Calu3 (cell line): Measurements from ENCODE around the gene CHN1. TPM values are rescaled to one million over a fixed set of nuclear protein-coding genes. Genes with fewer than 3 reads are reported as not detected.

Experiments
- BruUV-seq: library from RNA; stranded (reverse); fragments of 400-500 nt; replicated peaks from 2 replicates; lab custom pipeline; 2021; lab: Mats Ljungman, UMichigan
- CTCF ChIA-PET: fragments of 300-600 bp; sonication (Branson Sonifier 250); formaldehyde crosslinking; loops from one replicate; lab custom pipeline; 2022; ENCODE audit warnings: antibody characterized with exemption; lab: Charles Lee
- DNase-seq: peaks from one replicate; pipeline ENCODE4 v3.0.0; 2022
- H3K27ac Mint-ChIP-seq: one replicate; pipeline ENCODE4 v1.8.0; 2022; ENCODE audit warnings: mixed read lengths; ENCODE audit not compliant: unreplicated experiment
- H3K27me3 Mint-ChIP-seq: one replicate; pipeline ENCODE4 v1.8.0; 2022; ENCODE audit warnings: mixed read lengths; ENCODE audit not compliant: unreplicated experiment
- H3K36me3 Mint-ChIP-seq: one replicate; pipeline ENCODE4 v1.8.0; 2022; ENCODE audit warnings: mild to moderate bottlenecking, moderate library complexity, mixed read lengths; ENCODE audit not compliant: insufficient read depth, unreplicated experiment
- H3K4me1 Mint-ChIP-seq: one replicate; pipeline ENCODE4 v1.8.0; 2022; ENCODE audit warnings: mild to moderate bottlenecking, low read depth, mixed read lengths; ENCODE audit not compliant: unreplicated experiment
- H3K4me3 Mint-ChIP-seq: one replicate; pipeline ENCODE4 v1.8.0; 2022; ENCODE audit warnings: mild to moderate bottlenecking, low read depth, moderate library complexity, mixed read lengths; ENCODE audit not compliant: unreplicated experiment
- H3K9me3 Mint-ChIP-seq: one replicate; pipeline ENCODE4 v1.8.0; 2022; ENCODE audit warnings: low read depth, mixed read lengths; ENCODE audit not compliant: unreplicated experiment
- intact Hi-C: fragments of 100-400 bp; cut with micrococcal nuclease; formaldehyde crosslinking; loops from one replicate; pipeline ENCODE4 v1.10.0; 2022; ENCODE audit not compliant: unreplicated experiment
- total RNA-seq: library from RNA; stranded (reverse); gene quantifications from 2 replicates; pipeline ENCODE4 v1.2.3, GENCODE V29; 2022
- TF ChIP-seq, protein P1 (sequence below): fragments of 200-600 bp; IDR thresholded peaks from one replicate; pipeline ENCODE4 v1.8.0; 2022; ENCODE audit warnings: antibody characterized with exemption; ENCODE audit not compliant: unreplicated experiment

CHN1 gene
- total RNA-seq, 1 experiment from 2014 or later = 2.4 TPM

DNA sequence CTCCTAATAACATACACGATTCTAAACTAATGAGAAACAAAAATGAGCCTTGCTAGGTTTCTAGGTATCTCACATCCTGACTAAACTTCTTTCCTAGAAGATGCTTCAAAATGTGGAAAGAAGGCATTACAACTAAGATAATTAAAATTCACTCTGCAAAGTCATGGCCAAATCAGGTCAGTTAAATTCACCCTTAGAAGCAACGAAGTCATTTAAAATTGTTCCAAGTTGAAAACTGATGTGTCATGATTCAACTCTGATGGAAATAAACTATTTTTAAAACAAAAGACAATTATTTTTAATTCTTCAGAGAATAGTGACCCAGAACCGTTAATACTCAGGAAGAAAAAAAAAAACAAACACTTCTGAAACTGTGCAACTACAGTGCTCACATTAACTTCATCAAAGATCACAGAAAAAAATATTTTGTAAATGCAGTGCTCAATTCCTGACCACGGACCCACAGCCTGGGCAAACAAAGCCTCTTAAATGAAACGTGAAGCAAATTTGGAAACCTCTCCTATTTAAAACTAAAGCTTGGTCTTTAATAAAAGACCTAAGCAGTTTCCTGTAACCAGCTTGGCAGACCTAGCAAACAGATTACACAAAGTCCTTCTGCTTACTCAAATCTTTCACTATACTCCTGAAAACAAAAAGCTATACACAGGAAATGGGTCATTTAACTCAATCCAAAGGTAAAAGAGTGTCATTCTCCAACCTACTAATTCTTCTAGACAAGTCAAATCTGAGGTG lies 39.0 kb downstream of the CHN1 start:
- Mint-ChIP-seq H3K4me1 (no peaks in the 10 kb centered on the region), H3K27me3 (no peaks in the 10 kb centered on the region), H3K9me3 (no peaks in the 10 kb centered on the region), H3K36me3 (no peaks in the 10 kb centered on the region), H3K4me3 (no peak overlapping the region), H3K27ac (no peak overlapping the region)
- DNase-seq = no peak
- CTCF ChIA-PET = no interaction called here
- no TSS peak for BruUV-seq
- TF ChIP-seq, protein P1, sequence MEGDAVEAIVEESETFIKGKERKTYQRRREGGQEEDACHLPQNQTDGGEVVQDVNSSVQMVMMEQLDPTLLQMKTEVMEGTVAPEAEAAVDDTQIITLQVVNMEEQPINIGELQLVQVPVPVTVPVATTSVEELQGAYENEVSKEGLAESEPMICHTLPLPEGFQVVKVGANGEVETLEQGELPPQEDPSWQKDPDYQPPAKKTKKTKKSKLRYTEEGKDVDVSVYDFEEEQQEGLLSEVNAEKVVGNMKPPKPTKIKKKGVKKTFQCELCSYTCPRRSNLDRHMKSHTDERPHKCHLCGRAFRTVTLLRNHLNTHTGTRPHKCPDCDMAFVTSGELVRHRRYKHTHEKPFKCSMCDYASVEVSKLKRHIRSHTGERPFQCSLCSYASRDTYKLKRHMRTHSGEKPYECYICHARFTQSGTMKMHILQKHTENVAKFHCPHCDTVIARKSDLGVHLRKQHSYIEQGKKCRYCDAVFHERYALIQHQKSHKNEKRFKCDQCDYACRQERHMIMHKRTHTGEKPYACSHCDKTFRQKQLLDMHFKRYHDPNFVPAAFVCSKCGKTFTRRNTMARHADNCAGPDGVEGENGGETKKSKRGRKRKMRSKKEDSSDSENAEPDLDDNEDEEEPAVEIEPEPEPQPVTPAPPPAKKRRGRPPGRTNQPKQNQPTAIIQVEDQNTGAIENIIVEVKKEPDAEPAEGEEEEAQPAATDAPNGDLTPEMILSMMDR = no peak
- intact Hi-C loops = no loop called here

DNA sequence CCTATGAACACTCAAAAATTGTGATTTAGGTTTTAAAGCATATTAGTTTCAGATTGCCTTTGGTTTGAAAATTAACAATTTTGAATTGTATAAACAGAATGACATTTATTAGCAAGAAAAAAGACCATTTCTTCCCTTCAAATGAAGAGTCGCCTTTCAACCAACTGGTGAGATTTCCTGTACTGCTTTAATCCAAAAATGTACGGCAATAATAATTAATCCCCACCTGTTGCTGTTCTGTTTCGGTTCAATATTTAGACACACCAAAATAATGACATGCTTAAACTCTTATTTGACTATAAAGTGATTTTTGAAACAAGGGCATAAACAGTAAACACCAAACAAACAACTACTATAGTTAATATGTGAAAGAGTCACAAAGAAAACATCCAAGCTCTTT lies 39.6 kb downstream of the CHN1 start:
- no peak overlapping the region for H3K27ac Mint-ChIP-seq
- no peaks in the 10 kb centered on the region for H3K27me3 Mint-ChIP-seq
- no peak overlapping the region for H3K4me3 Mint-ChIP-seq
- DNase-seq = no peak
- no peaks in the 10 kb centered on the region for H3K9me3 Mint-ChIP-seq
- CTCF ChIA-PET = no interaction called here
- no peaks in the 10 kb centered on the region for H3K36me3 Mint-ChIP-seq
- BruUV-seq = no TSS peak
- intact Hi-C loops = no loop called here
- H3K4me1 Mint-ChIP-seq = no peaks in the 10 kb centered on the region
- TF ChIP-seq, protein P1 = no peak

DNA sequence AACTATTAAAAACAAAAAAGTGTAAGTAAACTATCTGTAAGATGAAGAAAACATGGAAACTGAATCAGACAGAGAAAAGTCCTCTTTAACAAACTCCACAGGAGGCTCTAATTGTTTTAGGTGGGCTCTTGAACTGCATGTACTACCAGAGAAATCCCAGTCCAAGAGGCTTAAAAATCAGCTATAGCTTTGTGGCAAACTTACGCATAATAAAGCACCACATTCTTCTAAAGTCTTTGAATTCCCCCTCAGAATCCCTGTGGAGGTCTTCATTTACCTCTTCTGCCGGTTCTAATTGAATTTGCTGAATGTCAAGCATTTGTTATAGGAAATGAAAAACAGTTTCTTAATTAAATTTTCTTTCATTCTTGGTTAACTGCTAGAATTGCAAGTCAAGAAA lies 40.8 kb downstream of the CHN1 start:
- intact Hi-C loops = no loop called here
- Mint-ChIP-seq H3K4me1 (no peaks in the 10 kb centered on the region), H3K27me3 (no peaks in the 10 kb centered on the region), H3K27ac (no peak overlapping the region), H3K36me3 (no peaks in the 10 kb centered on the region), H3K9me3 (no peaks in the 10 kb centered on the region), H3K4me3 (no peak overlapping the region)
- TF ChIP-seq, protein P1 = no peak
- DNase-seq = no peak
- no TSS peak for BruUV-seq
- CTCF ChIA-PET = no interaction called here

DNA sequence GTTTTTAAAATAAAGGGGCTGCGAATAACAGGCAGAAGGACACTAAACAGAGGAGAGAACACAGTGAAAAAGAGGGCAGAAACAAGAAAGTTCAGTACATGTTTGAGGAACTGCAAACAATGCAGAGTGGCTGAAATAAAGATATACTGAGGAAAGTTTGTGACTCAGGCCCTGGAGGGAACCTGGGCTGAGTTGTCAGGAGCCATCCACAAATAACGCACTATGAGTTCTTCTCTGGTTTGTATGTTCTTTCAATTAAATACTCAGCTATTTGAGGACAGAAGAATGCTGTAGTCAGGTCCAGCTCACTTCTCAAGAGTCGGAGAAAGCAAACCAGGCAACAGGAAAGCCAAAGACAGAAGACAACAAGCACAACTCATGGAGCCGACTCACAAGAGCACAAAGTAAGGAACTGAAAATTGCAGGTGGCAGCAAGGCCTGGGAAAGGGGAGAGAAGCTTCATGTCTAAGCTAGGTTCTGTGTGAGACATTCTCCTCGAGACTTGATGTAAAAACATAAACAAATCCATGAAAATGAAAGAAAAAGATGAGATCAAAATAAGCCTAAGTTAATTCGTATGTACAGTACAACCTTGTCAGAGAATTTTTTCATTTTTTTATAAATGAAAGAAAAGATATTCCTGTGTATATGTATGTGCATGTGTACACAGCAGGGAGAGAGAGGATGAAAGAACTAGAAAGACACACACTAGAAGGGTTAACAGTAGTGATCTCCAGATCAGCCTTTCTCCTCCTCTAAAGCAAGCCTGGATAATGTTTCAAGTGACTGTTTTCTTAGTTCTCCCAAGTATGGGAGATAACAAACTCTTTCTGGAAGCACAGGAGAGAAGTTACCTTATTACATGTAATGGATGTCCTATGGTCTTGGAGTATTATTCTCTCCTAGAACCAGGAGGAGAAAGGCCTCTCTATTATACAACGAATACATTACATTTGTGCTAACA lies 41.5 kb downstream of the CHN1 start:
- H3K27ac Mint-ChIP-seq = no peak overlapping the region

More for the DNA sequence above, 41.5 kb downstream of the CHN1 start:
- BruUV-seq = no TSS peak
- Mint-ChIP-seq H3K4me1 (no peaks in the 10 kb centered on the region), H3K4me3 (no peak overlapping the region), H3K27me3 (no peaks in the 10 kb centered on the region), H3K36me3 (no peaks in the 10 kb centered on the region), H3K9me3 (no peaks in the 10 kb centered on the region)
- no peak for DNase-seq
- TF ChIP-seq, protein P1 = no peak
- intact Hi-C loops = no loop called here
- CTCF ChIA-PET = no interaction called here
